ENCODE data around the gene ADORA1.

Gene ADORA1

GRCh38 chr1:203101813-203102634, 25.5 kb upstream of the ADORA1 start:
- no peak overlapping the region for H3K4me3 ChIP-seq
- no peaks in the 10 kb centered on the region for H4K20me1 ChIP-seq
- H3K9me3 ChIP-seq, result no peaks in the 10 kb centered on the region
- H3K27me3 ChIP-seq, result no peaks in the 10 kb centered on the region
- H3K36me3 ChIP-seq, result no peaks in the 10 kb centered on the region
- H3K27ac ChIP-seq, result no peak overlapping the region
- TF ChIP-seq Cebpa-rat (IDR thresholded peaks at IDR 0.05), result no peak
- peak overlapping the region; percentile 45; the same call in 1 of the 2 replicates for H3K4me2 ChIP-seq
- no peak overlapping the region for H3K9ac ChIP-seq
- H3K4me1 ChIP-seq, result peaks cover 25% of the 10 kb centered on the region

GRCh38 chr1:203103216-203103615, 24.3 kb upstream of the ADORA1 start:
- Histone ChIP-seq H3K9ac (no peak overlapping the region), H4K20me1 (no peaks in the 10 kb centered on the region), H3K36me3 (no peaks in the 10 kb centered on the region), H3K4me1 (peaks cover 25% of the 10 kb centered on the region), H3K4me2 (peak overlapping the region; percentile 45), H3K27me3 (no peaks in the 10 kb centered on the region), H3K27ac (peak overlapping the region; percentile 19; the same call in 1 of the 2 replicates), H3K9me3 (no peaks in the 10 kb centered on the region), H3K4me3 (no peak overlapping the region)
- no peak for TF ChIP-seq Cebpa-rat (IDR thresholded peaks at IDR 0.05)

DNA sequence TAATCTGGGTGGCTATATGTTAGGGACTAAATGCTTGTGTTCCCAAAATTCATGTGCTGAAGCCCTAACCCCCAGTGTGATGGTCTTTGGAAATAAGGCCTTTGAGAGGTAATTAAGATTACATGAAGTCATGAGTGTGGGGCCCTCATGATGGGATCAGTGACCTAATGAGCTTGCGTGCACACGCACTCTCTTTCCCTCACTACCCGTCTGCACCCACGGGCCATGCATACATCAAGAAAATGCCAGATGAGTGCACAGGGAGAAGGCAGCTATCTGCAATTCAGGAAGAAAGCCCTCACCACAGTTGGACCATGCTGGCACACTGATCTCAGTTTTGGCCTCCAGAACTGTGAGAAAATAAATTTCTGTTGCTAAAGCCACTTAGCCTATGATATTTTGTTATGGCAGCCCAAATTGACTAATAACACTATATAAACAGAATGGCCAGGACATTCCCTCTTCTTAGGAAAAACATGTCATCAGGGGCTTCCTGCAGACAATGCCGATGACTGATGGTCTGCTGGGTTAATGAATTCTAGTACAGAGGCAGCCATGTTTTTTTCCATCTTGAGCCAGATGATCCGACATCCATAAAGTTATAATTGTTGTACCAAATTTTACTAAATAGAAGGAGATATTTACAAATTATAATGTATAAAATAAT, 23.6 kb upstream of the ADORA1 start:
- Histone ChIP-seq H3K9me3 (no peaks in the 10 kb centered on the region), H3K27ac (no peak overlapping the region), H3K4me2 (peak overlapping the region; percentile 45; the same call in 1 of the 2 replicates), H3K27me3 (no peaks in the 10 kb centered on the region), H3K4me3 (no peak overlapping the region), H4K20me1 (no peaks in the 10 kb centered on the region), H3K4me1 (peaks cover 25% of the 10 kb centered on the region), H3K36me3 (no peaks in the 10 kb centered on the region), H3K9ac (no peak overlapping the region)
- TF ChIP-seq Cebpa-rat (IDR thresholded peaks at IDR 0.05), result no peak

DNA sequence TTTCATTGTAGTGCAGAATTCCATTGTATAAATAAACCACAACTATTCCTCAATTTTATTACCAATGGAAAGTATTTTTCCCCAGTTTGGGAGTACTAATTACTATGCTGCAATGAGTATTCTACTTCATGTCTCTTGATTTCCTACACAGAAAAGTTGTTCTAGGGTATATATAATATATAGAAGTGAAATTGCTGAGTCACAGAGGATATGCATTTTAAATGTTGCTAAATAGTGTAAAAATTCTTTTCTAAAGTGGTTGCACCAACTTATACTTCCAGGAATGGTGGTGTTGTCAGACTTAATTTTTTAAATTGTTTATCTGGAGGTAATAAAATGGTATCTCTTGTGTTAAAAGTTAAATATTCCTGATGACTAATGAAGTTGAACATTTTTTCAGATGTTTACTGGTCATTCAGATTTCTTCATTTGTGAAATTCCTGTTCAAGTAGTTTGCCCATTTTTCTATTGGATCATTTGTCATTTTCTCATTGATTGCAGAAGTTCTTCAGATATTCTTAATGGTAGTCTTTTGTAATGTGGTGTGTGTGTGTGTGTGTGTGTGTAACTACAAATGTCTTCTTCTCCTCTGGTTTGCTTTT, 22.6 kb upstream of the ADORA1 start:
- H3K9ac ChIP-seq, result no peak overlapping the region

GRCh38 chr1:203112475-203112874, 15.1 kb upstream of the ADORA1 start:
- no peak overlapping the region for H3K27ac ChIP-seq
- no peak overlapping the region for H3K4me3 ChIP-seq
- no peak overlapping the region for H3K4me2 ChIP-seq
- H3K9me3 ChIP-seq, result no peaks in the 10 kb centered on the region
- no peak overlapping the region for H3K9ac ChIP-seq
- H3K36me3 ChIP-seq, result no peaks in the 10 kb centered on the region
- no peaks in the 10 kb centered on the region for H4K20me1 ChIP-seq
- TF ChIP-seq Cebpa-rat (IDR thresholded peaks at IDR 0.05), result no peak
- H3K27me3 ChIP-seq, result no peaks in the 10 kb centered on the region
- no peaks in the 10 kb centered on the region; the same call in 1 of the 2 replicates for H3K4me1 ChIP-seq

More for the DNA sequence above, 22.6 kb upstream of the ADORA1 start:
- no peak for TF ChIP-seq Cebpa-rat (IDR thresholded peaks at IDR 0.05)
- no peaks in the 10 kb centered on the region for H3K9me3 ChIP-seq
- H3K4me1 ChIP-seq, result peaks cover 25% of the 10 kb centered on the region
- no peaks in the 10 kb centered on the region for H3K36me3 ChIP-seq
- H4K20me1 ChIP-seq, result no peaks in the 10 kb centered on the region
- H3K4me3 ChIP-seq, result no peak overlapping the region
- H3K27me3 ChIP-seq, result no peaks in the 10 kb centered on the region
- no peak overlapping the region for H3K4me2 ChIP-seq
- no peak overlapping the region for H3K27ac ChIP-seq

- H3K9me3 ChIP-seq, result no peaks in the 10 kb centered on the region
- no peak overlapping the region for H3K4me2 ChIP-seq
- TF ChIP-seq Cebpa-rat (IDR thresholded peaks at IDR 0.05), result no peak
- H4K20me1 ChIP-seq, result no peaks in the 10 kb centered on the region
- H3K4me3 ChIP-seq, result no peak overlapping the region
- H3K4me1 ChIP-seq, result peaks cover 8% of the 10 kb centered on the region; the same call in 1 of the 2 replicates
- H3K27me3 ChIP-seq, result no peaks in the 10 kb centered on the region
- H3K27ac ChIP-seq, result no peak overlapping the region
- no peaks in the 10 kb centered on the region for H3K36me3 ChIP-seq
- no peak overlapping the region for H3K9ac ChIP-seq
Observed at GRCh38 chr1:203113308-203113707, 14.2 kb upstream of the ADORA1 start.

- no peak overlapping the region for H3K27ac ChIP-seq
- H3K9me3 ChIP-seq, result no peaks in the 10 kb centered on the region
- no peaks in the 10 kb centered on the region for H3K36me3 ChIP-seq
- peaks cover 15% of the 10 kb centered on the region; the same call in 1 of the 2 replicates for H3K4me1 ChIP-seq
- TF ChIP-seq Cebpa-rat (IDR thresholded peaks at IDR 0.05), result no peak
- H4K20me1 ChIP-seq, result no peaks in the 10 kb centered on the region
- no peak overlapping the region for H3K9ac ChIP-seq
- no peak overlapping the region for H3K4me3 ChIP-seq
- H3K27me3 ChIP-seq, result no peaks in the 10 kb centered on the region
- H3K4me2 ChIP-seq, result no peak overlapping the region
Observed at GRCh38 chr1:203114202-203114601, 13.3 kb upstream of the ADORA1 start.

GRCh38 chr1:203116091-203116820, 11.3 kb upstream of the ADORA1 start:
- H3K27me3 ChIP-seq, result no peaks in the 10 kb centered on the region
- H3K4me1 ChIP-seq, result peaks cover 22% of the 10 kb centered on the region
- no peak for TF ChIP-seq Cebpa-rat (IDR thresholded peaks at IDR 0.05)
- no peaks in the 10 kb centered on the region for H3K9me3 ChIP-seq
- no peak overlapping the region for H3K27ac ChIP-seq
- H4K20me1 ChIP-seq, result no peaks in the 10 kb centered on the region
- H3K4me2 ChIP-seq, result no peak overlapping the region
- H3K9ac ChIP-seq, result no peak overlapping the region
- no peaks in the 10 kb centered on the region for H3K36me3 ChIP-seq
- H3K4me3 ChIP-seq, result no peak overlapping the region

Data from BLaER1 (cell line).